ENCODE results near the gene EPHA8.

EPHA8 gene

GRCh38 chr1:22619798-22620197, 56.5 kb downstream of the EPHA8 start:
- no peak for DNase-seq (ENCODE audit: low read depth)
- H3K4me3 ChIP-seq (ENCODE audit: low read depth, low read length): no peak overlapping the region
- TF ChIP-seq, protein P1, sequence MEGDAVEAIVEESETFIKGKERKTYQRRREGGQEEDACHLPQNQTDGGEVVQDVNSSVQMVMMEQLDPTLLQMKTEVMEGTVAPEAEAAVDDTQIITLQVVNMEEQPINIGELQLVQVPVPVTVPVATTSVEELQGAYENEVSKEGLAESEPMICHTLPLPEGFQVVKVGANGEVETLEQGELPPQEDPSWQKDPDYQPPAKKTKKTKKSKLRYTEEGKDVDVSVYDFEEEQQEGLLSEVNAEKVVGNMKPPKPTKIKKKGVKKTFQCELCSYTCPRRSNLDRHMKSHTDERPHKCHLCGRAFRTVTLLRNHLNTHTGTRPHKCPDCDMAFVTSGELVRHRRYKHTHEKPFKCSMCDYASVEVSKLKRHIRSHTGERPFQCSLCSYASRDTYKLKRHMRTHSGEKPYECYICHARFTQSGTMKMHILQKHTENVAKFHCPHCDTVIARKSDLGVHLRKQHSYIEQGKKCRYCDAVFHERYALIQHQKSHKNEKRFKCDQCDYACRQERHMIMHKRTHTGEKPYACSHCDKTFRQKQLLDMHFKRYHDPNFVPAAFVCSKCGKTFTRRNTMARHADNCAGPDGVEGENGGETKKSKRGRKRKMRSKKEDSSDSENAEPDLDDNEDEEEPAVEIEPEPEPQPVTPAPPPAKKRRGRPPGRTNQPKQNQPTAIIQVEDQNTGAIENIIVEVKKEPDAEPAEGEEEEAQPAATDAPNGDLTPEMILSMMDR (IDR thresholded peaks at IDR 0.05; ENCODE audit: low read depth, low read length, missing control alignments): no peak

- TF ChIP-seq, protein P1 (IDR thresholded peaks at IDR 0.05; ENCODE audit: low read depth, low read length, missing control alignments): no peak
- no peak overlapping the region for H3K4me3 ChIP-seq (ENCODE audit: low read depth, low read length)
- DNase-seq (ENCODE audit: low read depth): no peak
Observed at GRCh38 chr1:22621761-22622160, 58.5 kb downstream of the EPHA8 start.

DNA sequence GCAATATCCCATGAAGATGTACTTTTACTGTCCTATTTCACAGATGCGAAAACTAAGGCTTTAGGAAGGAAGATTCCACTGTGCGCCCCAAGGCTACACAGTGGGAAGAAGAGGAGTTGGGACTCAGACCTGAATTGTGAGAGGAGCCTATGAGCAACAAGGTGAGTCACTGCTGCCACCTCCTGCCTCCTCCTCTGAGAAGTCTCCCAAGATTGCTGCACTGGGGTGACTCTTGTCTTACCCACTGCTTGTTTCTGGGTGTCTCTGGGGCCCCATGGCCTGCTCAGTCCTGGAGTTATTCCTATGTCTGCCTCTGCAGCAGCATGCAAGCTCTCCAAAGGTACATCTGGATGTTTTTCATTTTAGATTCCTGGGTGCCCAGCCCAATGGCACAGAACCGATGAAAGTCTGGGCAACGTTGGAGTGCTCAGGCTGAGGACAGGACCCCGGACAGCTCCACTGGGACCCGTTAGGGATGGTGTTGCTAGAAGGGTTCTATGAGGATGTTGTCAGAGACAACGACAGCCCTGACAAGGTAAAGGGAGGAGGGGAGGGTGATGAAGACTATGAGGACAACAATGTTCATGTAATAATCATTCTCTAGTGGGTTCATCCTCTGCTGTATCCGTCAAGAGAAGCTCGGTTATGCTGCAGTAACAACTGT, 62.1 kb downstream of the EPHA8 start:
- no peak for DNase-seq (ENCODE audit: low read depth)
- TF ChIP-seq, protein P1 (IDR thresholded peaks at IDR 0.05; ENCODE audit: low read depth, low read length, missing control alignments): no peak
- no peak overlapping the region for H3K4me3 ChIP-seq (ENCODE audit: low read depth, low read length)

GRCh38 chr1:22626237-22627157, 63.2 kb downstream of the EPHA8 start:
- TF ChIP-seq, protein P1 (IDR thresholded peaks at IDR 0.05; ENCODE audit: low read depth, low read length, missing control alignments): no peak
- no peak overlapping the region for H3K4me3 ChIP-seq (ENCODE audit: low read depth, low read length)
- no peak for DNase-seq (ENCODE audit: low read depth)

GRCh38 chr1:22627331-22627730, 64.0 kb downstream of the EPHA8 start:
- TF ChIP-seq, protein P1 (IDR thresholded peaks at IDR 0.05; ENCODE audit: low read depth, low read length, missing control alignments): no peak
- no peak overlapping the region for H3K4me3 ChIP-seq (ENCODE audit: low read depth, low read length)
- DNase-seq (ENCODE audit: low read depth): no peak

DNA sequence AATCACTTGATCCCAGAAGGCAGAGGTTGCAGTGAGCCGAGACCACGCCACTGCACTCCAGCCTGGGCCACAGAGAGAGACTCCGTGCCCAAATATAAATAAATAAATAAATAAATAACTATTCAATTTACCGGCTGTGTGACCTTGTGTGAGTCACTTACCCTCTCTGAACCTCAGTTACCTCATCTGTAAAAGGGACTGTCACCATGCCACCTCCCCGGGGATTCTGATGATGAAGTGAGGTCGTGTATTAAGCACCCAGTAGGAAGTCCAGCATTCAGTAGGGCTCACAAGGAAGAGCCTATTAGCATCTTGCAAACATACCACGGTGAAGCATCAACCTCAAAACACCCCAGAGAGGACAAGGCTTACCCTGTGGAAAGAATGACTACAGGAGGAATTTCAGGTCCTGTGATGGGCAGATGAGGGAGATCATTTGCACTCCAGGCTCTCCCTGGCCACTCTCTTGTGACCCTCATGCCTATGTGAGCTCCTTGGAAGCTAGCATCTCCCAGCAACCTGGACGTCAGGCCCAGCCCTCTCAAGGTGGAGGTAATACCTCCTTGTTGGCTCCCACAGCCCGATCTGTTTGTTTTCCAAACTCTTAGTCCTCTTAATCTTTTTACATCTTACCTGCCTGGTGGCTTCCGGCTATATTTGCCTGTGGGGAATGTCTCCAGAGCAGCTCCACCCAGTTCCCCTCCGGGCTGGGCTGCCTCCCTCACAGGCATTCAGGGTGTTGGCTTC, 65.6 kb downstream of the EPHA8 start:
- DNase-seq (ENCODE audit: low read depth): no peak
- TF ChIP-seq, protein P1 (IDR thresholded peaks at IDR 0.05; ENCODE audit: low read depth, low read length, missing control alignments): no peak
- no peak overlapping the region for H3K4me3 ChIP-seq (ENCODE audit: low read depth, low read length)
